Stimulated activated CD4-positive, alpha-beta T cell treated with anti-CD3 and anti-CD28 coated beads, Interleukin-15, amount 100 ng/mL, for 48 hours (primary cell): Measurements from ENCODE around the gene NECAB2.

Experiments used
- DNase-seq, 2 donors: peaks; one replicate each; pipeline ENCODE4 v3.0.0-alpha.2; 2020; ENCODE audit warnings: low read depth in 2 of 2

The NECAB2 gene

GRCh38 chr16:83992624-83993023 is 24.6 kb downstream of the NECAB2 start:
- no peak for DNase-seq

- DNase-seq = no peak
Measured at GRCh38 chr16:83994087-83994486, 26.0 kb downstream of the NECAB2 start.

DNA sequence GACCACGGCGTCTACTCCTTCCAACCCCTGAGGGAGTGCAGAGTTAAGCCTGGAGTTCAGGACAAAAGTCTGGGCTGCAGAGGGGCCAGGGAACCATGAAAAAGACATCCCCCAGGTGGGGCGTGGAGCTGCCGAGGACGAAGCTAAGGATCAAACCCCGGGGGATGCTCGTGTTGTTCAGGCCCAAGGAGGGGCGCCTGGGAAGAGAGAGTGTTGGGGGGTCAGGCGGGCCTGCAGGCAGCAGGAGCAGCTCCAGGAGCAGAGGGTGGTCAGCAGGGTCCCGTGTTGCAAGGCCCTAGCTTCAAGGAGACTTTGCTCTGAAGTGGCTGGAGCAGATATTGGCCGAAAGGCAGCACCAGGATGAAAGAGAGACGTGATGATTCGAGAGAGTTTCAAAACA is 26.7 kb downstream of the NECAB2 start:
- DNase-seq = no peak

- DNase-seq = no peak
Measured at GRCh38 chr16:83995754-83996153, 27.7 kb downstream of the NECAB2 start.

DNA sequence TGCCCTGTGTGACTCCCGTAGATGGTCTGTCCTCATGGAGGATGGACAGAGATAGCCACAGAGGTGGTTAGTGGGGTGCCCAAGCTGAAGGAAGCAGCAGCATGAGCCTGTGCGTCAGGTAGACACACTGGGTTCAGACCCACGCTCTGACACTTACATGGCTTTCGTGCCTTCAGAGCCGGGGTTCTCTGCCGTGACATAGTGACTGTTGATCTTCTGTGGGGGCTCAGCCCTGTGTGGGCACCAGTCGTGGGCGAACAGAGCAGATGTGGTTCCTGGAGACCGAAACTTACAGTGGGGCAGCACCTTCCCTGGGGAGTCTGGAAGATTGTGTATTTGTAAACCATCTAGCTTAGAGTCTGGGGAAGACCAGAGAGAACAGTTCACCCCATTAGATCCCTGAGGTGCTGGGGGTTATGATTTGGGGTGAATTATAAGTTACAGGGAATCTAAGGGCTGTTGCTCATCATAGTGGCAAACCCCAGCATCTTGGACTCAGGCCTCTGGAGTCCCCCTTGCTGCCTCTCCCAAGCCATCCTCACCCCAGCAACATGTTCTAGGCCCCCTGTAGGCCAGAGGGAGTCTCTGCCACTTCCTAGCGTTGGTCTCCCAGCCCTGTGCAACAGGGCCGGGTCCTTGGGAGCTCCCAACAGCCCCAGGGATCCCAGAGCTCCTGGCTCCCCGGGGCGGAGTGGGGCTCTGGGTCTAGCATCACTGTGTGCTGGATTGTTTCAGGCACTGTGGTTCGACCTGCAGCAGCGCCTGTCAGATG is 28.6 kb downstream of the NECAB2 start:
- DNase-seq = no peak

- DNase-seq = no peak
Measured at GRCh38 chr16:83998091-83998490, 30.0 kb downstream of the NECAB2 start.

GRCh38 chr16:84000989-84001642 is 33.1 kb downstream of the NECAB2 start:
- DNase-seq = no peak

DNA sequence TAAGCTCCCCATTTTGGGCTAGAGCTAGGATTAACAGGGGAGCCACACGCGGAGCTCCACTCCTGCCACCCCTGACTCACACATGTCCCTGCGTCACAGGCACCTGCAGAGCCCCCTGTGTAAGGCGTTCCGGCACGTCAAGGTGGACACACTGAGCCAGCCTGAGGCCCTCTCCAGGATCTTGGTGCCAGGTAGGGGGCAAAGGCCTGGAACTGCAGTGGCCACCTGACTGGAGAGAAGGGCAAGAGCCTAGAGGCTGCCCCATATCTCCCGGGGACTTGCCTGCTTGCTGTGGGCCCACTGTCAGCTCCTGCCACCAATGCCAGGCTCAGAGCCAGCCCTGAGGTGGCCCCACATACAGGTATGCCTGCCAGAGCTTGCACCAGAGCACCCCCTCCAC is 33.7 kb downstream of the NECAB2 start:
- DNase-seq = no peak

- DNase-seq = no peak
Measured at GRCh38 chr16:84003038-84003437, 35.0 kb downstream of the NECAB2 start.

DNA sequence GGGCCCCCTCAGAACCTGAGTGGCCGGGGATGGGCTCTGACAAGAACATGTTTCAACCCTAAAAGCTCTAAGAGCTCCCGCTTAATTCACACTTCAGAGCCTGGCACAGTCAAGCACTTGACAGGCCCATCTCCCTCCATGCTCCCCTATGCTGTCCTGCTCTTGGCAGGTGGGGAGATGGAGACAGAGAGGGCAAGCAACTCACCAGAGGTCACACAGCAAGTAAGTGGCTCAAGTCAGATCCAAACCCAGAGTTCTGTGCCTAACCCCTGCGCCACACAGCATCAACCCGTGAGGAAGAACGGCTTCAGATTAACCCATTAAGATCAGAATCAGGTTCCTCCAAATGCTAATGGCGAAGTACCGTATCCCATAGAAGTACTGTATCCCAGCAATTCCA is 36.4 kb downstream of the NECAB2 start:
- no peak for DNase-seq

DNA sequence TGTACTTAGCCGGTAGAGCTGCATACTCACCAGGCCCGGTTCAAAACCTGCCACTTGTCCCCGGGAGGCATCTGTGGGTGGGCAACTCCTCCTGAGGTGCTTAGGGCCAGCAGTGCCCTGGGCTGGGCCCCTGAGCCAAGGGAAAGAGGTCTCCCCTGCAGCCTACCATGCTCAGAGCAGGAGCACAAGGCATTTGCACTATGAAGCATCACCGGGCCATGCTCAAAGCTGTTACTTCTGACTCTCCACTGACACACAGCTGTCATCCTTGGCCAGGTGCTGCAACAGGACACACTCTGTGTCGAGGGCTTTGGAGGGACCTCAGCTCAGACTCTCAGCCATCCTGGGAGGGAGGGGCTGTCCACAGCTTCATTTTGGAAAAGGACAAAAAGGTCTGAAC is 37.3 kb downstream of the NECAB2 start:
- DNase-seq = no peak

- no peak for DNase-seq
Measured at GRCh38 chr16:84007520-84007919, 39.5 kb downstream of the NECAB2 start.

- DNase-seq = no peak
Measured at GRCh38 chr16:84007965-84008364, 39.9 kb downstream of the NECAB2 start.

DNA sequence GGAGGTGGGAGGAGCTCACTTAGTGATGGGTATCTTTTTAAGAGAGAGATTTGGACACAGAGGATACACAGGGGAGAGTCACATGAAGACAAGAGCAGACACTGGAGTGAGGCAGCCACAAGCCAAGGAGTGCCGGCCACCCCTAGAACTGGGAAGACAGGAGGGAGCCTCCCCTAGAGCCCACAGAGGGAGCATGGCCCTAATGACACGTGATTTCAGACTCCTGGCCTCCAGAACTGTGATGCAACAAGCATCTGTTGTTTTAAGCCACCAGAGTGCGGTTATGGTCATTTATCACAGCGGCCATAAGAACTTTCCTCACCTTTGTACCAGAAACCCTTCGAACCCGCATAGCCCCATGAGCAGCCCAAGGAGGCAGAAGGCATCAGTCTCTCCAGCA is 41.2 kb downstream of the NECAB2 start:
- no peak for DNase-seq

DNA sequence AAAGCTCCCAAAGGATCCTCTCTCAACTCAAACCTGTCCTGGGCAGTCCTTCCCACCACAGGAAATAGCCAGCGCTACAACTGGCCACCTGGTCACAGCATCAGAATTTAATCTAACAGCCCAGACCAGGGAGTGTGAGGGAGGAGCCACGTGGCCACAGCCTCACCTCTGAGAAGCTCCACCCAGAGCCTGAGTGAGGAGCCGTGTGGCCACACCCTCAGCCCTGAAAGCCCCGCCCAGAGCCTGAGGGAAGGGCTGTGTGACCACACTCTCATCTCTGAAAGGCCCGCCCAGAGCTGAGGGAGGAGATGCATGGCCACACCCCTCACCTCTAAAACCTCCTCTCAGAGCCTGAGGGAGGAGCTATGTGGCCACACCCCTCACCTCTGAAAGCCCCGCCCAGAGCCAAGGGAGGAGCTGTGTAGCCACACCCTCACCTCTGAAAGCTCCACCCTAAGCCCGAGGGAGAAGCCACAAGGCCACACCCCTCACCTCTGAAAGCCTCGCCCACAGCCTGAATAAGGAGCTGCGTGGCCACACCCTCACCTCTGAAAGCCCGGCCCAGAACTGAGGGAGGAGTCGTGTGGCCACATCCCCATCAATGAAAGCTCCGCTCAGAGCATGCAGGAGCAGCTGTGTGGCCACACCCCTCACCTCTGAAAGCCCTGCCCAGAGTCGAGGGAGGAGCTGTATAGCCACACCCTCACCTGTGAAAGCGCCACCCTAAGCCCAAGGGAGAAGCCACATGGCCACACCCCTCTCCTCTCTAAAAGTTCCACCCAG is 45.9 kb downstream of the NECAB2 start:
- DNase-seq = peak; percentile 69 to 77

GRCh38 chr16:84014570-84015327 is 46.7 kb downstream of the NECAB2 start:
- DNase-seq = no peak

DNA sequence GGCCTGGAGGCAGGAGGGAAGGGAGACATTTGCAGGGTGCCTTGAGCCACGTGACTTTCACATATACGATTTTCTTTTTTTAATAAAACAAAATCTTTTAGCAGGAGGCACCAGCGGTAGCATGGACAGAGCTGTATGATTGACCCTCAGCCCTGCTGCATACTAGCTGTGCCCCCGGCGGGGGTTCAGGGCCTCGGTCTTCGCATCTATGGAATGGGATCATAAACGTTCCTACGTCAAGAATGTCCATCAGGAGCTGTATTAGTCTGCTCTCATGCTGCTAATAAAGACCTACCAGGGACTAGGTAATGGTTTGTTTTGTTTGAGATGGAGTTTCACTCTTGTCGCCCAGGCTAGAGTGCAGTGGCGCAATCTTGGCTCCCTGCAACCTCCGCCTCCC is 47.4 kb downstream of the NECAB2 start:
- no peak for DNase-seq

GRCh38 chr16:84016477-84016876 is 48.4 kb downstream of the NECAB2 start:
- DNase-seq = no peak

DNA sequence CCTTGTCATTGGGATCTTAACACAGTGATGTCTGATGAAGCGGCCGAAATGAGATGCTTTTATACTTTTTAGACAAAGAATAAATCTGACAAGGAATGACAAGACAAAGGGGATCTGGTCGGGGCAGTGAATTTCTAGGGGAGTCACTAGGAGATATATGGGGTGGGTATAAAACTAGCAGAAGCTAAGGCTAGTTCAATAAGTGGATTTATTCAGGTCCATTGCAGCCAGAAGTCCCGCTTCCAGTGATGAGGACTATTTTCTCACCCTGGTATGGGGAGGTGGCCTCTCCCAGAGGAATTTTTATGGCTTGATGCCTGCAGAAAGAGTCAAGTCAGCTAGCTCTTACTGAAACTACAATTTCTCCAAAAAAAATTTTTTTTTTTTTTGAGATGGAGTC is 50.7 kb downstream of the NECAB2 start:
- DNase-seq = no peak

GRCh38 chr16:84020353-84020752 is 52.3 kb downstream of the NECAB2 start:
- no peak for DNase-seq

GRCh38 chr16:84021488-84021887 is 53.4 kb downstream of the NECAB2 start:
- DNase-seq = no peak

GRCh38 chr16:84022644-84023043 is 54.6 kb downstream of the NECAB2 start:
- no peak for DNase-seq
